GM19324 (cell line): ENCODE results near the gene TGFBR3.
A peak's percentile ranks its signal among the peaks of the same experiment; 100 is the strongest.

ENCODE experiments used
- ATAC-seq: cut with Tn5 transposase; IDR thresholded peaks from one replicate; pipeline ENCODE4 v1.9.1; 2021; ENCODE audit warnings: mild to moderate bottlenecking, moderate library complexity; ENCODE audit not compliant: unreplicated experiment, low FRiP score

TGFBR3 gene

DNA sequence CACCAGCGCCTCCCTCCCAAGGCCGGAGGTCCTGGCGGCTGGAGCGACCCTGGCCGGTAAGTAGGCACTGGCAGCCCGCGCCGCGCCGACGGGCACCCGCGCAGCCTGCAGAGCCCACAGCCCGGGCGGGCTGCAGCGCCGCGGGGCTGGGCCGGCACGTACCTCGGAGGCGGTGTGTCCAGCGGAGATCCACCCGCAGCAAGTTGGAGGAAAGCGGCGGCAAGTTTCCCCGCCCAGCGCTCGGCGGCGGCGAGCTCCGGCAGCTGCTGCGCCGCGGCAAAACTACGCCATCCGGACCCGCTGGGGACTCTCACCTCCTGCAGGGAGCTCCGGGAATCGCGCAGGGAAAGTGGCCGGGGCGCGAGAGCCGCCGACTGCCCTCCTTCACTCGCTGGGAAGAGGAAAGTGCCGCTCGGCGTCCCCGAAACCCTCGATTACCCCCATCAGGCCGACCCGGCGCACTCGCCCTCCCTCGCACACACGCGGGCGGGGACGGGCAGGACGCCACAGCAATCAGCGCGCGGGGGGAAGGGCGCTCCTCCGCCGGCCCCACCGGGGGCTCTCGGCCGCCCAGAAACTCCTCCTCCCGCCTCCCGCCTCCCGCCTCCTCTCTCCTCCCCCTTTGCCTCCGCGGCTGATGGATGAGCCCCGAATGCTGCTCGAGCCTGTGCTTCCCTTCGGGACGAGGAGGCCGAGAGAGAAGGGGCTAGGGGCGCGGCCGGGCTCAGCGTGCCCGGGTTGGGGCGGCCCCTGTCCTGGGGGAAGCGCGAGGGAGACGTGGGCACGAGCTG is at the start of gene TGFBR3:
Gene TGFBR3 (minus strand): TSS at position 436 of the 791 bp plus-strand sequence. CDS start 24,620 bp downstream, outside the sequence.
- ATAC-seq, result peak; percentile 55

- ATAC-seq, result no peak
Observed at GRCh38 chr1:91929250-91929649, 43.3 kb upstream of the TGFBR3 start.

DNA sequence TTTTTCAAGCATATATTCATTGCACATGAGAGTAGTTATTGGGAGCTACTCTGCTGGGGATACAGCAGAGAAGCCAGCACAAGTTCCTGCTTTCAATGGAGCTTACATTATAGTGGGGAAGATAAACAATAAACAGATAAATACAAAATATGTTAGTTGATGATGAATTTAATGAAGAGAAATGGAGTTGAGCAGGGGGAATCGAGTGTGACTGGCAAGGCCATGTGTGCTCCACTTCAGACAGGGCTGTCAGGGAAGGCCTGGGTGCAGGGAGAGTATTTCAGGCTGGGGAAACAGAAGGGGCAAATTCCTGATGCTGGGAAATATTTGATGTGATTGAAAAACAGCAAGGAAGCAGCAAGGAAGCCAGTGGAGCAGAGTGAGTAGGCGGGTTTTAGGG is 42.1 kb upstream of the TGFBR3 start:
- ATAC-seq, result no peak

DNA sequence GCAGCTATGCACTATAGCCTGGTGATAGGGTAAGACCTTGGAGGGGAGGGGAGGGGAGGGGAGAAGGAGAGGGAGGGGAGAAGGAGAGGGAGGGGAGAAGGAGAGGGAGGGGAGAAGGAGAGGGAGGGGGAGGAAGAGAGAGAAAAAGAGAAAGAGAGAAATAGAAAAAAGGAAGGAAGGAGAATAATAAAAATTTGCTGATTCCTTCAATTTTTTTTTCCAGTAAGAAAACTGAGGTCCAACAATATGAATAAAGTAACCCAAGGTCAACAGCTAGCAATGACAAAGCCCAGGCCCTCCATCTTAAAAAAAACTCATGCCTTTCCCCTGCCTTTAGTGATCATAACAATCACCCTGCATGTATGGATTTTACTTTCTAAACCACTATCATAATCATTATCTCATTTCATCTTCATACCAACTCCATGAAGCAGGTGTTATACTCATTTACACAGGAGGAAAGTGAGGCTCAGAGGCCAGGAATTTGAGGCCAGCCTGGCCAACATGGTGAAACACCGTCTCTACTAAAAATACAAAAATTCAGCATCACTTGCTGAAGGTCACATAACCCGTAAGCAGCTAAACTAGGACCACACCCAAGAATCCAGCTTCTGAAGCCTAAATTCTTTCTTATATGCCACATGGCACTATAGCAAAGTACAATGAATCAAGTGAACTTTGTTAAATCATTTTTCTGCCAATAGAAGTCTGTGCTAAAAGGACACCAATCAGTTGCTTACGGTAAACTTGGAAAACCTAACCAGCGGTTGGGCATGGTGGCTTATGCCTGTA is 39.9 kb upstream of the TGFBR3 start:
- ATAC-seq, result no peak

DNA sequence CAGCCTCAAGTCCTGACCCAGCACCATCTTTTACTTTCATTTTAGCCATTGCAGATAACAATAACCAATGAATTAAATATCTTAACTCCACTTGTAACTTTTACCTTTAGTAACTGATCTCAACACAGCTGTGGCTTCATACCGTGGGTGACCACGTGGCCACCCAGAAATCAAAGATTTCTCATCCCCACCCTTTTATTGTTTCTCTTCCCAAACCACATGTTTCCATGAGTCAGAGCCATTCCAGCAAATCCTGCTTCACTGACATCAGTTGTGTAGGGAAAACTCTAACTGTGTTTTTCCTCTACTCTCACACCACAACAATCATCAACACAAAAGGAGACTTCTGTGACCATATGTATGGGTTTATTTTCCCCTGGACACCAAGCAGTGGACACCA is 38.2 kb upstream of the TGFBR3 start:
- ATAC-seq, result no peak

DNA sequence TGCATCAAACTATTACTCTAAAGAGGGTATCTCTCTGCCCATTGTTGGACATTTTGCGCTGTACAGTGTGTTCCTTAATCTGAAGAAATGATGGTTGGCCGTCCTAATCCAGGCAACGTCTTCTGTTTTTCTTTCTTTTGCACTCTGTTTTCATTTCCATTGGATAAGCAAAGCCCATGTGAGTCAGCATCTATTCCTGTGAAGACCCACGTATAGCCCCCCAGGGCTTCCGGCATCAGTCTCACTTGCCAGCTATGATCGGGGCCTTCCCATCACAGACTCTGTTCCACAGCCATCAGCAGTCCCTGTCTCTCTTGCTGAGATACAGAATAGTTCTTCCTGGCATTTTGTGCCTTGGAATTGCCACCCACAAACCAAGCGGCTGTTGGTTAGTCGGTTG is 34.0 kb upstream of the TGFBR3 start:
- no peak for ATAC-seq

DNA sequence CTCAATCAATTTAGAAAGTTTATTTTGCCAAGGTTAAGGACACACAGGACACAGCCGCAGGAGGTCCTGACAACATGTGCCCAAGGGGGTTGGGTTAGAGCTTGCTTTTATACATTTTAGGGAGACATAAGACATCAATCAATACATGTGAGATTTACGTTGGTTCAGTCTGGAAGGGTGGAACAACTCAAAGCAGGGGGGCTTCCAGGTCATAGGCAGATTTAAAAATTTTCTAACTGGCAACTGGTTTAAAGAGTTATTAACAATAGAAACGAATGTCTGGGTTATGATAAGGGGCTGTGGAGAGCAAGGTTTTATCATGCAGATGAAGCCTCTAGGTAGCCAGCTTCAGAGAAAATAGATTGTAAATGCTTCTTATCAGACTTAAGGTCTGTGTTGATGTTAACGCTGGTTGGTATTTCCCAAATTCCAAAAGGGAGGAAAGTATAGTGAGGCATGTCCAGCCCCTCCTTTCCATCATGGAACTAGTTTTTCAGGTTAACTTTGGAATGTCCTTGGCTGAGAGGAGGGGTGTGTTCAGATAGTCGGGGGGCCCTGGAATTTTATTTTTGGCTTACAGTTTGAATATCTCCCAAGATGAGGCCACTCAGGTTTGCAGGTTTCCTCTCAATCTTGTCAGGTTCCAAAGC is 31.0 kb upstream of the TGFBR3 start:
- ATAC-seq, result no peak

DNA sequence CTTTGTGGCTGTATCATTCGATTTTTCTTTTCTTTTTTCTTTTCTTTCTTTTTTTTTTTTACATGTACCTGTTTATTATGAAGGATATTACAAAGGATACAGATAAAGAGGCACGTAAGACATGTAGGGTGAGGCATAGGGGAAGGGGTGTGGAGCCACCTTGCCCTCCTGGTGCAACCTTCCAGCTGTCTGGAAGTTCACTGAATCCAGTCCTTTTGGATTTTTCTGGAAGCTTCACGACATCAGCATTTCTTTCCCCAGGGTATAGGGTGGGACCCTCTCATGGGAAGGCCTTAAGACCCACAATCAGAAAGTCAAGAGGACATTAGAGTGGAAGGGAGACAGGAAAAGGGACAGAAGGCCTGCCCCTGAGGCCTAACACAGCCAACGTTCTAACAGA is 30.1 kb upstream of the TGFBR3 start:
- ATAC-seq, result no peak

DNA sequence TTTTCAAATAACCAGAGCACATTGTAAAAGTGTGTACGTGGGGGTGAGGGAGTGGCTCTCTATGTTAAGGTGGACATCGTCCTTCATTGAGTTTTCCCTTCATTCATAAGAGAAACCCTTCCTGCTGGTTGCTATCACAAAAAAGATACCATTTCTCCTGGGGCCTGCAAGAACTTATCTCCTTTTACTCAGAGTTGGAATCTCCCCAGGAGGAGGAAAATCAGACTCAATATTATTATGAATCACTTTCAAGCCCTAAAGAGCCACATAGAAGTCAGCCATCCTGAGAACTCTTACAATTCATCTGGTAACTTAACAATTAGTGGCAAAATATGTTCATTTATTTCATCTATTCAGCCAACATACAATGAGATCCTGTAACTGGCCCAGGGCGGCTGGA is 27.1 kb upstream of the TGFBR3 start:
- ATAC-seq, result no peak

DNA sequence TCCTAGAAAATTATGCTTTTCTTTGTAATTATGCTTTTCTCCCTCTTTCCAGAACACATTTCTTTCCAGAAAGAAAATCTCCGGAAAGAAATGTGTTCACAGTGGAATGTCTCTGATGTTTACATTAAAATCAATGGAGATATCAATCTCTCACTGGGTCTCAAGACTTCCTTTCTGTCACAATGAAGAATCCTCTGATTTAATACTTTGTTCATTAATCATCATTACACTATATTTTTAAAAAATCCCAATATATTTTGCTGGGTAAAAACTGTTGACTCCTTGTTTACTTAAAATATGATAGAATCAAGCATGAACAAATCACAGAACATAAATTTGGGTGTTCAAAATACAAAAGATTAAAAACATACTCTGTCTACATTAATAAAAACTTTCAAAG is 26.3 kb upstream of the TGFBR3 start:
- ATAC-seq, result no peak

DNA sequence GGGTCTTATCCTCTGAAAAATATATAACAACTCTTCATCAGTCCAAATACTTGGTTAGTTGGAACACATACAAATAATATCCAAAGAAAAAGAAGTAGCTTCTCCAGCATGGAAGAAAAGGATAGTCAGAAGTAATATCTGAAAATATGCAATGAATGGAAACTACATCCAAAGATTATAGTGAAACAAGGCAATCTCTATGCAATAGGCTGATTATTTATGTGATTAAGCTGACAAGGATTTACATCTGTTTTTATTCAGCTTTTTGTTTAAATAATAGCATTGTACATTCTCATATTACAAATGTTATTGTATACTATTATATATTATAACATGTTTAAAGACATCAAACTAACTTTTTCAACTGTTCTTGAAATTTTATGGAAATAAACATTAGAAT is 15.3 kb upstream of the TGFBR3 start:
- no peak for ATAC-seq

DNA sequence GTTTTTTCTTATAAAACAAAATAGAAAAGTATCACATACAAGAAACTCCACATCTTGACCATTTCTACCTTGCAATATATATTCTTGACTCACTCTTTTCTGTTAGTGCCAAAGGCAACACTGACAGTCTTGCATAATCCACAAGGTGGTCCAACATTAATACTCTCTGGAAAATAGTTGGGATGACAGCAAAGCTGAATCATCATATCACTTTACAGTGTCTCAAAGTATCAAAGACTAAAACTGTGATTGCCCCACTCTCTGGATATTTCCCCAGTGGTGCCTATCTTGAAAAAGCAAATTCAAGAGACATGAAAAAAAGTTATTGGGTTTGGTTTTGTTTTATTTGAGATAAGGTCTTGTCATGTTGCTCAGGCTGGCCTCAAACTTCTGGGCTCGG is 14.6 kb upstream of the TGFBR3 start:
- ATAC-seq, result no peak

DNA sequence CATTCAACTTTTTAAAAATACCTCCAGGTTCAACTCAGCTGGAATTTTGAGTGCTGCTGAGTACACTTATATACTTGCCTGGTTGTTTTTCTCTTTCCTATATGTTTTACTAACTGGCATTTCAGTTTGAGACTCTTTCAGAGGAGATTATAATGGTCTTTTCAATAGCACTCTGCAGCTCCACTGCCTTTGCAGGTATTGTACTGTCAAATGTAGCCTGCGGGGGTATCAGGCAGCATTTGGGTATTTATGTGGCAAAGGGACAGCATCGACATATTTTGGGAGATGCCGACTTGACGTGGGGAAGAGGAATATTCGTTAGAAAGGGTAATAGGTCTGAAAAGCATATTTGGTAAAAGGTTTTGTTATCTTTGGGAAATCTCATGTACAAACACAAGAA is 11.1 kb upstream of the TGFBR3 start:
- no peak for ATAC-seq

DNA sequence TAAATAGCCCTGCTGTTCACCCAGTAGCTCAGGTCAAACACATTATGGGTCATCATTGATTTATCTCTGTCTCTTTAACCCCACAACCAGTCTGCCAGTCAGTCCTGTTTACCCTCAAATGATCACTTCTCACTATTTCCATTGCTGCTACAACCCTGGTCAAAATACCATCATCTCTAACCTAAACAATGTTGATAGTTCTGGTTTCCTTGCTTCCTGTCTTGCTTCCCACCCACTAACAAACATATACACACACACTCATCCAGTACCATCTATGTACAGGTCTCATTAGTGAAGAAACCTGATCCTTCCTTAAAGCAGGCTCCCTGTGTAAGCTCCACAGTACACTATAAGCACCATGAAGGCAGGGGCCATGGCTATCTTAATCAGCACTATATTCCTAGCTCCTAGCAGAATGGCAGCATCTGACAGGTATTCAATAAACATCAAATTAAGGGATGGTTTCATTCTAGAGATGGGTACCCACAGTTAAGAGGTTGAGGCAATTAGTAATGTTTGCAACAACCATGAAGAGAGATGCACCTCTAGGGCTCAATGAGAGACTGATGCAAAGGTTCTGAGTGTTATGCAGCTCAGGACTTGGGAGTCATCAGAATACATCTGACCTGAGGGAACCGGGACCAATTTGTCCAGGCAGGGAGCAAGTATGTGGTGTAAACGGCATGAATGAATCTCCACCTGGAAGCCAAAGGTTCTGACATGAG is 10.0 kb upstream of the TGFBR3 start:
- ATAC-seq, result no peak

GRCh38 chr1:91894036-91894761 is 8.2 kb upstream of the TGFBR3 start:
- ATAC-seq, result no peak

DNA sequence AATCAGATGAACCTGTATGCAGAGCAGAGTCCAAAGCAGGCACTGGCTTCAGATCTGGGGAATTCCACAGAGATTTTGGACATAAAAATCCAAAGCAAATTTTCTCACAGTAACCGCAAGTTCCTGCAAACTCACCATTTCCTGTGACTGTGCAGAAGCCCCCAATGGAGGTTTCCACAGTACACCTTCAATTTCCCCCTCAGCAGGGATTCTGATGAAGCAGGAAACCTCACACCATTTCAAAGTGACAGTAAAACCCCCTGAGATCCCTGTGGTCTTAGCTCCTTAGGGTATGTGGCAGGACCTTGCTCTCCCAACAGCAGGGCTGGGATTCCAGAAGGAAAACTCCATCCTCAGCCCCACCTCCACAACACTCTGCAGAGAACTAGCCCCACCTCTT is 6.0 kb upstream of the TGFBR3 start:
- ATAC-seq, result no peak

GRCh38 chr1:91891454-91891853 is 5.5 kb upstream of the TGFBR3 start:
- no peak for ATAC-seq

GRCh38 chr1:91889717-91890459 is 3.9 kb upstream of the TGFBR3 start:
- ATAC-seq, result no peak

GRCh38 chr1:91885213-91885715 is 687 bp downstream of the TGFBR3 start:
- ATAC-seq, result peak; percentile 11
